GM18511 (cell line): ENCODE results near the gene ARHGAP10.
A peak's percentile ranks its signal among the peaks of the same experiment; 100 is the strongest.

Experiments
- ATAC-seq: cut with Tn5 transposase; IDR thresholded peaks from one replicate; pipeline ENCODE4 v1.9.1; 2021; ENCODE audit warnings: mild to moderate bottlenecking, moderate library complexity; ENCODE audit not compliant: unreplicated experiment

Gene ARHGAP10, protein sequence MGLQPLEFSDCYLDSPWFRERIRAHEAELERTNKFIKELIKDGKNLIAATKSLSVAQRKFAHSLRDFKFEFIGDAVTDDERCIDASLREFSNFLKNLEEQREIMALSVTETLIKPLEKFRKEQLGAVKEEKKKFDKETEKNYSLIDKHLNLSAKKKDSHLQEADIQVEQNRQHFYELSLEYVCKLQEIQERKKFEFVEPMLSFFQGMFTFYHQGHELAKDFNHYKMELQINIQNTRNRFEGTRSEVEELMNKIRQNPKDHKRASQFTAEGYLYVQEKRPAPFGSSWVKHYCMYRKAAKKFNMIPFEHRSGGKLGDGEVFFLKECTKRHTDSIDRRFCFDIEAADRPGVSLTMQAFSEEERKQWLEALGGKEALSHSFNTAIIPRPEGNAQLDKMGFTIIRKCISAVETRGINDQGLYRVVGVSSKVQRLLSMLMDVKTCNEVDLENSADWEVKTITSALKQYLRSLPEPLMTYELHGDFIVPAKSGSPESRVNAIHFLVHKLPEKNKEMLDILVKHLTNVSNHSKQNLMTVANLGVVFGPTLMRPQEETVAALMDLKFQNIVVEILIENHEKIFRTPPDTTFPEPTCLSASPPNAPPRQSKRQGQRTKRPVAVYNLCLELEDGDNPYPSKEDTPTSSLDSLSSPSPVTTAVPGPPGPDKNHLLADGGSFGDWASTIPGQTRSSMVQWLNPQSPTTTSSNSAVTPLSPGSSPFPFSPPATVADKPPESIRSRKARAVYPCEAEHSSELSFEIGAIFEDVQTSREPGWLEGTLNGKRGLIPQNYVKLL

DNA sequence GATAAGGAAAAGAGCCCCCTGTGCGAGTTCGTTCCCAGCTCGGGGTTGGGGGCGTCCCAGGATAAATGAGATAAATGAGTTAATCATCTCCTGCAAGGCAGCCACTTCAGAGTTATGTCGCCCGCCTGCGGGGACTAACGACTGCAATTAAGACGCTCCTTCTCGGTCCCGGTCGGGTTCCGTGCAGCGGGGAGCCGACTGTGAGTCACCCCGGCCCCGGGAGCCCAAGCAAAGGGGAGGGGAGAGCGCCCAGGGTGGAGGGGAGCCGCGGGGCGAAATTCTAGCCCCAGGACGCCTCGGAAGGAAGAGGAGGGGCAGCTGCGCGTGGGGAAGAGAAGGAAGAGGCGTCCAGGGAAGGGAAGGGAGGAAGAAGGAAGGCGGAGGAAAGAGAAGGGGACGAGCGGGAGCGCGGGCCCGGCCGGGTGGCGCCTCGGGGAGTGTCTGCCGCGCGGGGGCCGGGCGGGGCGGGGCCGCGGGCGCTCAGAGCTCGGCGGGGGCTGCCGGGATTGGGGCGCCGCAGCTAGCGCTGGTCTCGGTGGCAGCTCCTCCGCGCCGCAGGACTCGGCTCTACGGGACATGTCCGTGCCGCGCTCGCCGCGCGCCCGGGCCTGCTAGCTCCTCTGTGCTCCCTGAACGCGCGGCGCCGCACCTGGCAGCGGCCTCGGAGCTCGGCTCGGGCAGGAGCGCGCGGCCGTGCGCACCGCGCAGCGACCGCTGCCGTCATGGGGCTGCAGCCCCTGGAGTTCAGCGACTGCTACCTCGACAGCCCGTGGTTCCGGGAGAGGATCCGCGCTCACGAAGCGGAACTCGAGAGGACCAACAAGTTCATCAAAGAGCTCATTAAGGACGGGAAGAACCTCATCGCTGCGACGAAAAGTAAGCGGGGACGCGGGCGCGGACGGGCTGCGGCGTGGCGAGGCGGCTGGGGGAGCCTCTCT, at the start of gene ARHGAP10:
Gene ARHGAP10 (plus strand): TSS at position 509 of the 938 bp plus-strand sequence. CDS start 214 bp downstream, at position 723.
- peak; percentile 65 for ATAC-seq

DNA sequence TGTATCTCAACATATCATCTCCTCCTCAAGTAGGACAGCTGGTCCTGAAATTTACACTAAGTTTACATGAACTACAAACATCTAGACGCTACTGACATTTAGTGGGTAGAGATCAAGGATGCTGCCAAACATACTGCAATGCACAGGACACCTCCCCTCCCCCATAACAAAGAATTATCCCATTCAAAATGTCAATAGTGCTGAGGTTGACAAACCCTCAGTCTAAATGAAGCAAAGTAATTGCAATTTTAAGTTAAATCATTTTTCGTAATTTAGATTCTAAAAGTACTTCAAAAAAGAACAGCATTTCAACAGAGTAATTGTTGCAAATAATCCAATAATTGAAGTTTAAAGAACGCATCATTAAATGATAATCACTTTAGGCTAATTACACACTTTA, 49.1 kb upstream of the ARHGAP10 start:
- no peak for ATAC-seq

DNA sequence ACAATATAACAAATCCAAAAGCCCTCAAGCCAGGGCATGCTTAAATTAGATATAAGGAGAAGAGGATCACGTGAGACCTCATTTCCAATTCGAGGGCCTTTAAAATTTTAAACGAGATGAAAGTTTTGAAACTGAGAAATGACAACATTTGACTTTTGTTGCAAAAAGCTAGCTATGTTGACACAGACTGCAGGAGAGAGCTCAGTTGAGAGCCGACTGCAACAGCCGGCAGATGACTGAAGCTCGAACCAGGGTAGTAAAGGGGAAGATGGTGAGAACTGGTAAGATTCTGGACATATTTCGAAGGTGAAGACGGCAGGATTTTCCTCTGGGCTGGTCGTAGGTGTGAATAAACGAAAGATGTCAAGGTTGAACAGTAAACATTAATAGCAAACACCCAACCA, 48.7 kb upstream of the ARHGAP10 start:
- no peak for ATAC-seq

DNA sequence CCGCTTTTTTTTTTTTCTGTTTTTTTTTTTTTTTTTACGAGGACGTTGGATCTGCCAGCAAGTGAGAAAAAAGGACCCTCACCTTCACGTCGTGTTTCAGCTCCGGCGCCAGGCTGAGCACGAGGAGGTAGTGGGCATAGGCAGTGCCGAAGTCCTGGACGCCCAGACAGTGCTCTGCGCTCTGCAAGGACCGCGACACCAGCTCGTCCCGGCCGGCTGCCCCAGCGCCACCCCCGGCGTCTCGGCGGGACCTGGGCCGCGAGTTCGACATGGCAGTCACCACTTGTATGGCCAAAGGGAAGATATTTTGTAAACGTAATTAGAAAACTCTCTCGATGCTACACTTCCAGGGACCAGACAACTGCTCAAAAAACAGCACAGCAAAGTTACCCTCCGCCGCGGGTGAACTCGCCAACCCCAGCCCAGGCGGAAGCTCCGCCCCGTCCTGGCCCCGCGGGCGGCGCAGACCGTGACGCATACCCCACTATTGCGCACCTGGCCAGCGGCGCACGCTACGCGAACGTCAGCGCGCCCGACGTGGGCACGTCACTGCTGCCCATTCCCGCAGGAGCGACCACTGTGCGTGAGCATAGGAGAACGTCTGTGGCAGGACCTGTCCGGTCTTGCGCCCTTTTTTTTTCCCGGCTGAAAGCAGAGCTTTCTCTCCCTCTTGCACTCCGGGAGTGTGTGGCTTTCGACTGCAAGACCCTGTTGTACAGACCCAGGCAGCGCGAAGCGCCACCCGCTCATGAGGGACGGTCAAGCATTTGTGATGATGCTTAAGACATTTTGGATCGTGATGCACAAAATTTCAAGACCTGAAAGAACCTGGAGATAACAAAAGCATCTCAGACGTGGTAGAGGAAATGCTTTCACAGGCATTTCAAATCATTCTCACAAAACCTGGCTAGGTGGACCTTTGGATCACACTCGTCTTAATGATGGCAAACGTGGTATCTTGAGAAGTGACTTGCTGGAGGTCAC, 47.9 kb upstream of the ARHGAP10 start, which contains the start of gene PRMT9:
Gene PRMT9 (minus strand): TSS at position 447 of the 984 bp plus-strand sequence. CDS start 176 bp downstream, at position 271.
- peak; percentile 99 for ATAC-seq

DNA sequence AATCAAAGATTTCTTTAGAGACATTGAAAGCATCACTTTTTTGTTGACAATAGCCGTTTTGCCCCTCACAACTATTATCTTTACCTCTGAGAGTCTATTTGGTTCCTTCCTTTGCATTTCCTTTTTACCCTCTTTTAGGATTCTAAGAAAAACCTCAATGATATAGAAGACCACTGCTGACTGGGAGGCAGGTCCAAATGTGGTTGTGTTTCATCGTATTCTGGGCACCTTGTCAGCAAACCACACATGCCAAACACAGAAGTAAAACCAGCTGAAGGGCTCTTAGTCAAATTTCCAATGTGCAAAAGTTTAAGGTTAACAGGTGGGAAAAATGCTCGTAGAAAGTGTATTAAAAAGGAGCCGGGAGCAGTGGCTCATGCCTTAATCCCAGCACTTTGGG, 42.8 kb upstream of the ARHGAP10 start:
- ATAC-seq, result no peak

DNA sequence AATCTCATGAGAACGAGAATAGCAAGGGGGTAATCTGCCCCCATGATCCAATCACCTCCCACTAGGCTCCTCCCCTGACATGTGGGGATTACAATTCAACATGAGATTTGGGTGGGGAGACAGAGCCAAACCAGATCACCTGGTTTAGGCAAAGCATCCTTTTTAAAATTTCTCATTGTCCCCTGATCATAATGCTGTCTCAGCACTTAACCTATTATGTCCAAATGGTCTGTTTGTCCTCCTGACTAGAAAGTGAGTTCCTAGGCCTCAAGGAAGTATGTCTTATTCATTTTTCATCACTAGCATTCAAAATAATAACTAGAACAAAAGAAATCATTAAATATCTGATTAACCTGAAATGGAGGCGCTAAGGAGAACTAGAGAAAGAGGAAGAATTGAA, 40.1 kb upstream of the ARHGAP10 start:
- no peak for ATAC-seq

DNA sequence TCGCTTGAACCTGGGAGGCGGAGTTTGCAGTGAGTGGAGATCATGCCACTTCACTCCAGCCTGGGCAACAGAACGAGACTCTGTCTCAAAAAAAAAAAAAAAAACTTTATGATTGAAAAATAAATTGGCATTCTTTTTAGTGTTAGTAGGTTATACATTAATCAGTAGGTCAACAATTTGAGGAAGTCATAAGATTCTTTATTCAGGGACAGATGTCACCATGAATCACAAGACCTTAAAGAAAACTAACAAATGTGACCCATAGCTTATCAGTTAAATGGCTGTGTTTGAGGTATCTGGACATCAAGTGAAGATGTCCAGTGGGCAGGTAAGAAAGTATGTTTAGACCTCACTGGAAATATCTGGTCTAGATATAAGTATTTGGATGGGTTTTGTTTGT, 38.7 kb upstream of the ARHGAP10 start:
- ATAC-seq, result no peak

DNA sequence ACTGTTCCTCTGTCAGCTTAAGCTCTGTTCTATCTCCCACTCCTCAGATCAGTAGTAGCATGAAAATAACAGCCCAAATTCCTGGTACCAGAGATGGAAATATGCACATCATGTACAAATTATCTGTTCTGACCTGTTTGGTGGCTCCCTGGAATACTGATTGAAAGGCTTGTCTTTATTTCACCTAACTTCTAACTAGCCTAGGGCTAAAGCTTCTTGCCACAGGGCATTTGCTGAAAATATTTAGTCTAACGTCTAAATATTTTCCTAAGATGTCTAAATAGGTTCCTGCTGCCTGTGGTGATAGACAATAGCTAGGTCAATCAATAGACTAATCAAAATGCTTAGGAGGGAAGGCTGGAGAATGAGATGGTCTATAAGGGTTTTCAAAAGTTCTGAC, 35.0 kb upstream of the ARHGAP10 start:
- no peak for ATAC-seq

DNA sequence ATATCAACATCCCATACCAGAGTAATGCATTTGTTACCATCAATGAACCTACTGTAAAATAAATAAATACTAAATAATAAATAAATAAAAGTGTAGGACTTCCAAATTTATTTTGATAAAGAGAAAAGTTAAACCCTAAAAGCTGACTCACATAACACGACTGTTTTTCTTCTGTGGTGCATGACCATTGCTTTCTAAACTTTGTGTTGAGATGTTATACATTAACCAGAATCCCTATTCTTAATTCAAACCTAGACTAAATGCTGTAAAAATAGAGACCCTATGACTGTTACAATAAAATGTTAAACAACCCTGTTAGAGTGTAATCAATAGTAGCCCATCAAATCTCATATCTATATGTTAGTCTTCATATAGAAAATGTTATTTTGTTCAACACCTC, 27.0 kb upstream of the ARHGAP10 start:
- ATAC-seq, result peak; percentile 61

DNA sequence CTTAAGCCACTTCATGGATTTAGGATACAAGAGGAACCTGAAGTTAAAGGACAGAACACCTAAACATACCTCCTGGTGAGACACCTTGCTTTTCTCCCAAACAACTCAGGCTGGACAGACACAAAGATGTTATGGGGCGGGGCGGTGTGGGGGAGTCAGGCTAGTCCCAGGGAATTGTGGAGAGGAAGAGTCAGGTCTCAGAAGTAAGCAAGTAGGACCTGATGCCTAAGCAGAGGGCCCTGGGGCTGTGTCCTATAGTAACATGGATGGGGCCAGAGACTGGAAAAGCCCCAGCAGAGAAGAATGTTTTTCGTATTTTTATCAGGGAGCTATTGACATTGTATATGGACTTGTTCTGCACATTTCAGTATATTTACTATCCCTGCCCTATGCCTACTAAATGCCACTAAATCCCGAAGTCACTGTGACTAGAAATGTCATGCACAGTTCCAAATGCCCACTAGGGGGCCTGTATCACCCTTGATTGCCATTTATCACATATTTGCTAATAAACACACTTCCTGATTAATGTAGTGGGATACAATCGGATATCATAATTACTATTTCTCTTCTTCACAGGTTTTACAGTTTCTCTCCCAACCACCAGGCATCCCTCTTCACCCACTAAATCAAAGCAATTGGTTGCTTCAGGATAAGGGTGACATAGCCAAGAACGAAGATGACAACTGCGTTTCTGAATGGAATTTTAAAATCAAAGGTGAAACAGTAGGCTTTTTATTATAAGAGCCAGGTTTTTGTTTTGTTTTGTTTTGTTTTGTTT, 23.8 kb upstream of the ARHGAP10 start:
- ATAC-seq, result peak; percentile 64

DNA sequence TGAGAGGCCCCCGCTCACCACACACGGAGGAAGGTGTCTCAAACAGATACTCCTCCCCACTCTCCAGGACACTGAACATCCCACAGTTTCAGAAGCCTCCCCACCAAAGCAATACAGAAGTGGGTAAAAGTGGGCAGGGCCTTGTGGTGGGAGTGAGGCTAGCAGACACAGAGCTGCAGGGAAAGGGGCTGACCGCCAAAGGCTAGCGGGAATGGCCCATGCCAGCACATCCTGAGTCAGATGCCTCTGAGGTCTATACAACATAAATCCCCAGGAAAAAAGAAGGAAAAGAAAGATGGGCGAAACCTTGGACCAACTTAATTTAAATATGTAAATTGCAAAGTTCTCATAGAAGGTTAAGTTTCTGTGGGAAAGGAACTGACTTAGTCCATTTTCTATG, 21.9 kb upstream of the ARHGAP10 start:
- no peak for ATAC-seq

DNA sequence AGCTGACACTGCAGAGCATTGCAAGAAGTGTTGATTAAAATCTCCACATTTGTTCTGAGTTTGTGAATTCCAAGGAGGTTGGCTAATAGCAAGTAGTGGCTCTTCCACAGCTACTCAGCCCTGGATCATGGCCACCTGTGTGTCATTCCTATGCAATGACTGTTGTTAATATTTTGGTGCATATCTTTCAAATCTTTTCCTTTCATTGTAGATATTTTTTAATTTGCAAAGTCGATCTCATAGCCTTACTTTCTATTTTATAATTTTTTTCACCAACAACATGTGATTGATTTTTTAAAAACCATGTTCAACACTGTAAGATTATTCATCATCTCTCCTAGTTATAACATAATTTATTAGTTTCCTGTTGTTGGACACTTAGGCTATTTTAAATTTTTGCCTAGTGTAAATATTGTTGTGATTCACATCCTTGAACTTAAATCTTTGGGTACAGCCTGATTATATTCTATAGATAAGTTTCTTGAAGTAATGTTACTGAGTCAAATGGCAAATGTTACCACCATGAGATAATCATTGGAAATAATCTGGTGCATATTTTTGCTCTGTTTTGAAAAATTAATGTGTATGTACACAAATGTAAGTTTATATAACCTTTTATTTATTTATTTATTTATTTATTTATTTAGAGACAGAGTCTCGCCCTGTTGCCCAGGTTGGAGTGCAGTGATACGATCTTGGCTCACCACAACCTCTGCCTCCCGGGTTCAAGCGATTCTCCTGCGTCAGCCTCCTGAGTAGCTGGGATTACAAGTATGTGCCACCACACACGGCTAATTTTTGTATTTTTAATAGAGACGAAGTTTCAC, 17.1 kb upstream of the ARHGAP10 start:
- ATAC-seq, result no peak

DNA sequence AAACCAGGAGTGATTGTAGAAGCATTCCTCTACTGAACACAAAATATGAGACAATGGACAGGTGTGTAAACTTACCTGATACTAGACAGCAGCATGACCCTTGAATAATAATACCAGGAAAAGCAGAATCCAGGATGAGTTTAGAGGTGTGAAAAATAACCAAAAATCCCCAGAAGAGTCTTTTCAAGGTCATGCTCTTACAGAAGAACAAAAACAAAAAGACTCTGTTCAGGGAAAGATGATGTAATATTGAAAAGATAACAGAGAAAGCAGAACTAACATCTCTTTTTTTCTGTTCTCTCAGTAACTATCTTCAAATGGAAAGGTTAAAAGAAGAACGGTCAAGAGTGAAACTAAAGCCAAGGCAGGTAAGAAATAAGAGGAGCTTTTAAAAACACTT, 14.0 kb upstream of the ARHGAP10 start:
- peak; percentile 91 for ATAC-seq

DNA sequence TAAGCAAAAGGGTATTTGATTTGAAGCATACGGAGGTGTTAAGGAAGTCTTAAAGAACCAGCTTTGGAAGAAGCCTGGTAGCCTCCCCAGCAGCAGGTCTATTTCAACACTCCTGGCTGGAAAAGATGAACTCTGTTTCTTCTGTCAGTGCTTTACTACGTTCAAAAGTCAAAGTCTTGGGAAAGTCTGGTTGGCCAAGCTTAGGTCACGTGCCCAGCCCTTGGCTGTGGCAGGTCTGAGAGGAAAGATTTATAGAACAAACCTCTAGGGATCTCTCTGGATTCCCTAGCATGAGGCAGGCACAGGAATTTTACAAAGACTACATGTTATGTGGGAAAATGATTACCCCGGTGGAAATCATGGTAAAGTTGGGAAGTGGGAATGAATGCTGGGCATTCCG, 8.6 kb upstream of the ARHGAP10 start:
- no peak for ATAC-seq

DNA sequence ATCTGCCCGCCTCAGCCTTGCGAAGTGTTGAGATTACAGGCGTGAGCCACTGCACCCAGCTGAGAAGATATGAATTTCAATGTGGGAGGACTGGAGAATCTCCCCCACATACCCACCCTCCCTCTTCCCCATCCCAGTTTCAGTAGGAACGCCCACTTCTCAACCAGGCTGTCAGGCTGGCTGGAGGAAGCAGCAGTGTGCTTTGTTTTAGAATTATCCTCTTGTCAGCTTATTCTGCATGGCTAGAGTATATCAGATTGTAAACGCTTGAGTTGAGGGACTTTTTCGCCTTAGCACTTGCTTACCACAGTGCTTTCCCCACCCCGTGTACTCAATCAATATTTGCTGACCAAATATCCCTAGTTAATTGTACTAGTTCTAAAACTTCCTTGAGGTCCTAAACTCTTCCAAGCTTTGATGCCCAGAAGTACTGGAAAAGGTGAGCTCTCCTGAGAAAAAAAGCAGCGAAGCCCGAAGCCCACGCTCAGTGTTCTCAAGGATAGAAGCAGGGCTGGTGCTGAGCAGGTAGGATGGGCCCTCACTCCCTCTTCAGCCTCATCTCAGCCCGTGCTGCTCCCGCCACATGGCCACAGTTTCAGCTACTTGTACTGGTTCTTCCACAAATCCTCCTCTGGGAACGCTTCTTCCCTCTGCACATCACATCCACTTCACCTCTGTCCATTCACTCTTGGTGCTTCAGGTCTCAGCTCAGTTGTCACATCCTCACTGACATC, 7.3 kb upstream of the ARHGAP10 start:
- ATAC-seq, result no peak

DNA sequence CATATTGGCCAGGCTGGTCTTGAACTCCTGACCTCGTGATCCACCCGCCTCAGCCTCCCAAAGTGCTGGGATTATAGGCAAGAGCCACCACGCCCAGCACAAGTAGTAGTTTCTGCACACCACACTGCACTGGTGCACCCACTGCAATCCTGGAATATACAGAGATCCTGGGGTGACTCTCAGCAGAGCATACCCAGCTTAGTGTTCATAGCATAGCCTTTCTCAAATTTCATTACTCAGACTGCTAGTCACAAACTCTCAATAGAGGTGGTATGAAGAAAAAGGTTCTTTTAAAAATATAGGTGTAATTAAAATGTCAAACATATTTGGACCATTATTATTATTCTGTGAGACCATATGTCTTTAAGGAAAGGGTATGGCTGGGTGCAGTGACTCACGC, 6.2 kb upstream of the ARHGAP10 start:
- ATAC-seq, result no peak

DNA sequence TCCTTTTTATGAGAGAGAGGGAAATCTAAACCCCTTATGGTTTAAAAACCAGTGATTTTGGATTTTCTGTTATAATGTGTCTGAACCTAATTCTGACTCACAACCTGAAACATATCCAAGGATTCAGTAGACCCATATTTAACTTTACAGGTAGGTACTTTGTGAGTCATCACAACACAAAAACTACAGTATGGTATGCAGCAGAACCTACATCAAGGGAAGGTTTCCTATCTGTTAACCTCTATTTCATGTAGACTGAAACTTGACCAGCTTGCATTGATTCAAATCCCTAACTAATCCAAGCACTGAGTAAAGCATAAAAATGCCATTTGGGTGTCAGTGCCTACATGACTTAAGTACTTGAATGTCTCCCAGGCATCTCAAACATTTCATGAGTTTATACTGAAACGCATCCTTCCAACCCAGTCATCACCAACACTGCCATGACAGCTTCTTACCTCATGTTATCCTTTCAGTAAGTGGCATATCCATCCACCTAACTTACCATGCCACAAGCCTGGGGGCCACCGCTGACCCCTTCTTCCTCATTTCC, 4.3 kb upstream of the ARHGAP10 start:
- no peak for ATAC-seq
